GM21723 (cell line): ENCODE results near the gene CAPN1.

Source experiments
- ATAC-seq: cut with Tn5 transposase; IDR thresholded peaks from one replicate; pipeline ENCODE4 v1.9.1; 2021; ENCODE audit warnings: mild to moderate bottlenecking, moderate library complexity; ENCODE audit not compliant: unreplicated experiment

Gene CAPN1

DNA sequence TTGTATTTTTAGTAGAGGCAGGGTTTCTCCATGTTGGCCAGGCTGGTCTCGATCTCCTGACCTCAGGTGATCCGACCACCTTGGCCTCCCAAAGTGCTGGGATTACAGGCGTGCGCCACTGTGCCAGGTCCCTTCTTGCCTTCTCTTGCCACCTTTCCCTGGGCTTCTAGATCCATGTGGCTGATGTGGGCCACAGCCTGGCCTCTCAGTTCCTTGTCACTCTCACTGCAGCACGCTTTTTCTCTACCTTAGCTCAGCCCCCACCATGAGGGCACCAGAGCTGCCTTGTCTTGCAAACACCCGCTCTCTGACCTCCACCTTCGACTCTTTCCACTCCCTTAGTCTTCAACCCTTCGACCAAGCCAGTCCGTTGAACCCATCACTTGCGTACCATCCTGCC is 7.5 kb downstream of the CAPN1 start:
- ATAC-seq = no peak

DNA sequence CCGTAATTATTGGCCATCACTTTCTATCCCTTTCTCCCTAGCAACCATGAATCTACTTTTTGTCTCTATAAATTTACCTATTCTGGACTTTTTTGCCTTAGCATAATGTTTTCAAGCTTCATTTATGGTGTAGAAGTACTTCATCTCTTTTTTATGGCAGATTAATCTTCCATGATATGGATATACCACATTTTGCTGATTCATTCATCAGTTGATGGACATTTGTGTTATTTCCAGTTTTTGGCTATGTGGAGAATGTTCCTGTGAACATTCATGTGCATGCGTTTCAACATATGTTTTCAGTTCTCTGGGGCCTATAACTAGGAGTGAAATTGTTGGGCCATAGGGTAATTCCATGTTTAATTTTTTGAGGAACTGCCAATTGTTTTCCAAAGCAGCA is 12.8 kb downstream of the CAPN1 start:
- ATAC-seq = no peak

DNA sequence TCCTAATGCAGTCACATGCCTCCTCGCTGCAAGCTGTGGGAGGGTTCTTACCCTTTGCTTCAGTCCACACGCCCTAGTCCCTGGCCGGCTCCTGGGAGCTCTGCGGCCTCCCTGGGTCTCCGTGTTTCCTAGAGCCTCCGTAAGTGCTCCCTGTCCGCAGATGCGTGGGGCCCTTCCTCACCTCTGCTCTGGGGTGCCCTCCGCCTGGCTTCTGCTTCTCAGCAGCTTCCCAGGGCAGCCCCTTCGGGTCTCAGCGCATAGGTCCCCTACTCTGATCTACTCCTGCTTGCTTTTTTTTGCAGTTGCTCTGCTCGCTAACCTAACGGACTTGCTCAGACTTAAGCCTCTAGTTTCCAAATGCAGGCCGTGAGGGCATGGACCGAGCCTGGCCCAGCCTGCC is 22.4 kb downstream of the CAPN1 start:
- no peak for ATAC-seq

DNA sequence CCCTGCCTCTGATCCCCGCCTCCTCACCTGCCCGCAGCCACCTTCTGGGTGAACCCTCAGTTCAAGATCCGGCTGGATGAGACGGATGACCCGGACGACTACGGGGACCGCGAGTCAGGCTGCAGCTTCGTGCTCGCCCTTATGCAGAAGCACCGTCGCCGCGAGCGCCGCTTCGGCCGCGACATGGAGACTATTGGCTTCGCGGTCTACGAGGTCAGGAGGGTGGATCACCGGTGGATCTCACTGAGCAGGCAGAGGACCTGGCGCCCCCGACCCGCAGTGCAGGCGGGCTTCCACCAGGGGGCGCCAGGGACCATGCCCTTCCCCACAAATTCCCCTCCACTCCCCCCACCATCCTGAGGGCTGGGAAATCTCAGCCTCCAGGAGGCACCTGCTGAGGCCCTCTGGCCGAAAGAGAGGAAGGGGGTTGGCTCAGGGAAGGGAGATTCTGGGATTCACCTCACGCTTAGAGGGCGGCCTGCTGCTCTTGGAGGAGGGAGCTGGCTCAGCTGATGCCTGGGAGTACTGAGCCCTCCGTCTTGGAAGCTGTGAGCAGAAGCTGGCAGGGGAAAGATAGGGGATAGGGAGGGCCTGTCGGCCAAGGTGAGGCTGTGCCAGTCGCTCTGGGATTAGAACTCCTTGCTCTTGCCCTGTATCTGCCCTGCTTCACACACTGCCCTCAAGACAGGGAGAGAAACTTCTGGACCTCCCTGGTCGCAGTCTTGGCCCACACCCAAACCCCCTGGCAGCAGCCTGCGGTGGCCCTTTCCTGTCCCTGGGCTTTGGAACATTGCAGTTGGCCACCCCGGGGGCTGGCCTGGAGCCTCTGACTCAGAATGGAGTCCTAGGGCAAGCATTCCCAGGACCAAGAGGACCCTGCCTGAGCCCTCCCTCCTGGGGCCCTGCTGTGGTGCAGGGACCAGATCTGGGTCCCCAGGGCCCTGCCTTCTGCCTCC is 23.2 kb downstream of the CAPN1 start:
- ATAC-seq = no peak

DNA sequence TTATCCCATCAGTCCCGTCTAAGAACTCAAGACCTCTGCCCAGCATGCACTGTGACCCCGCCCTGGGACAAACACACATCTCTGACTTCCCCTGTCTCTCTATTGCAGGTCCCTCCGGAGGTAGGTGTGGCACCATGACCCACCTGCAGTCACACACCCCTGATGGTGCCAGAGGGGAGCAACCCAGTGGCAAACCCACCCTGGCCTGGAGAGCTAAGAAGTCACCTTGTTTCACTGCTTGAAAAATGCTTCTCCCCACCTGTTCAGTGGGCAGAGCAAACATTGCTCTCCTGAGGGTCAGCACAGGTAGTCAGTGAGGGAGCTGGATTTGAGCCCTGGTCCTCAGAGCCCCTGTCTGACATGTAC is 23.9 kb downstream of the CAPN1 start:
- ATAC-seq = no peak

DNA sequence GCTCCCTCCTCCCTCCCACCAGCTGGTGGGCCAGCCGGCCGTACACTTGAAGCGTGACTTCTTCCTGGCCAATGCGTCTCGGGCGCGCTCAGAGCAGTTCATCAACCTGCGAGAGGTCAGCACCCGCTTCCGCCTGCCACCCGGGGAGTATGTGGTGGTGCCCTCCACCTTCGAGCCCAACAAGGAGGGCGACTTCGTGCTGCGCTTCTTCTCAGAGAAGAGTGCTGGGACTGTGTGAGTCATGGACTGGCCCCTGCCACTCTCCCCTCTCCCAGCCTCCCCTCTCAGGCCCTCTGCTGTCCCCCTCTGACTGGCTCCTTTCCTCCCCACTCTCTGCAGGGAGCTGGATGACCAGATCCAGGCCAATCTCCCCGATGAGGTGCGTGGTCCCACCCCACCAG is 24.7 kb downstream of the CAPN1 start:
- ATAC-seq = no peak

DNA sequence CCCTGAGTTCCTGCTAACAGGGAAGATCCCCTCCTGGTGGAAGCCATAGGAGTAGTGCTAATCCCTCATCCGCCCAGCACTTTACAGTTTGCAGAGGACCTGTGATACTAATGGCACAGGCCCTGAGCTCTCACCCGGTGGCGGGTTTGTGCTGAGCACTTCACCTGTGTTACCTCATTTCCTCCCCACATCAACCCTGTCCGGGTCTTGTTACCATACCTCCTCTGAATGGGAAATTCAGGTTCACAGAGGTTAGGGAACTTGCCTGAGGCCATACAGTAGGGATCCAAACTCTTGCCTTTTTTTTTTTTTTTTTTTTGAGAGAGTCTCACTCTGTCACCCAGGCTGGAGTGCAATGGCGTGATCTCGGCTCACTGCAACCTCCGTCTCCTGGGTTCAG is 25.2 kb downstream of the CAPN1 start:
- no peak for ATAC-seq

DNA sequence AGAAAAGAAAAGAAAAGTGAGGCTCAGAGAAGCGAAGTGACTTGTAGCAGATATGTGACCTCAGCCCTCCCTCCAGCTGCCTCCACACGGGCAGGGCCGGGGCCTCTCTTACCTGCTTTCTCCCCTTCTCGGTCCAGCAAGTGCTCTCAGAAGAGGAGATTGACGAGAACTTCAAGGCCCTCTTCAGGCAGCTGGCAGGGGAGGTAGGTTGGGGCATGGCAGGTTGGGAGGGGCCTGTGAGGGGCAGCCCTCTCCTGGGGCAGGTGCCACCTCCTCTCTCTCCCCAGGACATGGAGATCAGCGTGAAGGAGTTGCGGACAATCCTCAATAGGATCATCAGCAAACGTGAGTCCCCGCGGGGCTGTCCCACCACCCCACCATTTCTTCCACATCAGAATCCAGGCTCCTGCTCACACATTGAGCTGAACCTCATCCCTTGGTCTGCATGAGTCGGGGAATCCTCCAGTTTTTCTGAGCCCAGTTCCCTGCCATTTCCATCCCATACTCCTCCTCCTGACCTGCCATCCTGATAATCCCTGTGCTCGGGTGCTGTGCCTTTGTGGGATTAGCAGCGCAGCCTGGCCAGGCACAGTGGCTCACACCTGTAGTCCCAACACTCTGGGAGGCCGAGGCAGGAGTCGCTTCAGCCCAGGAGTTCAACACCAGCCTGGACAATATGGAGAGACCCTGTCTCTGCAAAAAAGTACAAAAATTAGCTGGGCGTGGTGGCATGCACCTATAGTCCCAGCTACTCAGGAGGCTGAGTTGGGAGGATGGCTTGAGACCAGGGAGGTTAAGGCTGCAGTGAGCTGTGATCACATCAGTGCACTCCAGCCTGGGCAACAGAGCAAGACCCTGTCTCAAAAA is 26.4 kb downstream of the CAPN1 start:
- ATAC-seq = no peak

DNA sequence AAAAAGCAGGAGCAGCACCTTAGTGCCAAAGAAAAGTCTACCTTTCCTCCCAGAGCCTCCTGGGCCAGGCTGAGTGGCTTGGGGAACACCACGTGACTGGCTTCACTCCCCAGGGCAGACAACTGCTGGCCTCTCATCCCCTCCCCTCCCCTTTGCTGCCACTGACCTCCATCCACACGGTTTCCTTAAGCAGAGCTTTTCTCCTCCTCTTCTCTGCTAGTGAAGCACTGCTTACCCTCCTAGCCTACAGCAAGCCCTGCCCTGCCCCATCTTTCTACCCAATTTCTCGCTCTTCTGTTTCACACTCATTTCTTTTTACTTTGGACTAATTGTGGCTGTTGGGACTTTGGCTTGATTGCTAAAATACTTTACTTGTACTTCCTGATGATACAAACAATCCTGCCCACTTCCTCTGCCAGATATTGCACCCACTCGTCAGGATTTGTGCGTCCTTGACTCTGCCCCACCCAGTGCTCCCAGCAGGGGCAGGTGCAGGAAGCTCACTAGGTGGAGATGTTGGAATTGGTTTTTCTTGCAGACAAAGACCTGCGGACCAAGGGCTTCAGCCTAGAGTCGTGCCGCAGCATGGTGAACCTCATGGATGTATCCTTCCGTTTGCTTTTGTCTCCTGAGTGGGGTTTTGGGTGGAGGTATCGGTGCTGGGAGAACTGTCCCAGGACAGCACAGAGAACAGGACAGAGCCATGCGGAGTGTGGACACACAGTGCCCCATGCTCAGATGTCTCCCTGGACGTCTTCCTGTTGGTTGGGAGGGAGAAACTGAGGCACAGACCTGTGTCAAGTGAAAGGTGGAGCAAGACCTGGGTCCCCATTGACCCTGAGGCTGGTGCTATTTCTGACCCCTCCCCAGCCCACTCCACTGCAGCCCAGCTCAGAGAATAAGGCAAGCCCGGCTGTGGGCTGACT is 27.3 kb downstream of the CAPN1 start:
- no peak for ATAC-seq

DNA sequence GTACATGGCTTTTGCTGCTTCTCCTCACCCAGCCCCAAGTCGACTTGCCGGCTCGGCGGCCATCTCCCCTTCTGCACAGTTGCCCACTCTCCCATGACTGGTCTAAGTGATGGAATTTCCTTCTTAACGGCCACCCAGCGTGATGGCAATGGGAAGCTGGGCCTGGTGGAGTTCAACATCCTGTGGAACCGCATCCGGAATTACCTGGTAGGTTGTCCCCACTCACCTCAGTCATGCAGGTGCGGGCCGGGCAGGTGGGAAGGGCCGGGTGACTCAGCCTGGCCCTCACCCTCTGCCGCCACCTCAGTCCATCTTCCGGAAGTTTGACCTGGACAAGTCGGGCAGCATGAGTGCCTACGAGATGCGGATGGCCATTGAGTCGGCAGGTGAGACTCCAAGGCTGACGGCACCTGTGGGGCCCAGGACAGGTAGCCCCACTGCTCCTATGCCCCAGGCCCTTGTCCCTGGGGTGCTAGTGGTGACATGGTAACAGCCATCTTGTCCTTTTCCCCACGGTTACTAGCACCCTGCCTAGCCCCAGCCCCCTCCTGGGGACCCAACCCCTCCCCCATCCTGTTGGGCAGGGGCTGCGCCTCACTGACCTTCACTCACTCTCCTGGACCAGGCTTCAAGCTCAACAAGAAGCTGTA is 28.1 kb downstream of the CAPN1 start:
- no peak for ATAC-seq

DNA sequence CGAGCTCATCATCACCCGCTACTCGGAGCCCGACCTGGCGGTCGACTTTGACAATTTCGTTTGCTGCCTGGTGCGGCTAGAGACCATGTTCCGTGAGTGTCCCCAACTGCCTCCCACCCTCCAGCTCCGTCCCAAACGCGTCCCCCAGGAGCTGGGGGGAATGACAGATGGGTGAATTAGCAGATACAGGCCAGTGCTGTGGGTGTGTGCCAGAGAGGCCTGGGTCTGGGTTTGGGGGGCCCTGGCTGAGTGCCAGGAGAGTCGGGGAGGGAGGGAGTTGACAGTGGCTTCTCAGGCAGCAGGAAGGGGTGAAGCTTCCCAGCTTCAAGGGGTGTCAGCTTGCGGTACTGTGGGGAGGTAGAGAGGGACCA is 28.6 kb downstream of the CAPN1 start:
- ATAC-seq = no peak

DNA sequence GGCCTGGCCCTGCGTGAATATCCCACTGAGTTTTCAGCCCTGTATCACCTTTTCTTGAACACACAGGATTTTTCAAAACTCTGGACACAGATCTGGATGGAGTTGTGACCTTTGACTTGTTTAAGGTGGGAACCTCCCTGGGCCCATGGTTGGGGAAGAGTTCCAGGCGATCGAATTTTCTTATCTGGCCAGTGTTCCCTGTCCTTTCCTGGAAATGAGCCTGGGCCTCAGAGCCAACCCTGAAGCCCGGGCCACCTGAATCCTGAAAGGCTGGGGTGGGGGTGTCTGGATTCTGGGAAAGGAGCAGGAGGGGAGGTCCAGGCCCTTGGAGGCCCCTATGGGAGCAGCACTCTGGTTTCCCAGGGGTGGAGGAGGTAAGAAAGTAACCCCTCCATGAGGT is 29.0 kb downstream of the CAPN1 start:
- no peak for ATAC-seq

DNA sequence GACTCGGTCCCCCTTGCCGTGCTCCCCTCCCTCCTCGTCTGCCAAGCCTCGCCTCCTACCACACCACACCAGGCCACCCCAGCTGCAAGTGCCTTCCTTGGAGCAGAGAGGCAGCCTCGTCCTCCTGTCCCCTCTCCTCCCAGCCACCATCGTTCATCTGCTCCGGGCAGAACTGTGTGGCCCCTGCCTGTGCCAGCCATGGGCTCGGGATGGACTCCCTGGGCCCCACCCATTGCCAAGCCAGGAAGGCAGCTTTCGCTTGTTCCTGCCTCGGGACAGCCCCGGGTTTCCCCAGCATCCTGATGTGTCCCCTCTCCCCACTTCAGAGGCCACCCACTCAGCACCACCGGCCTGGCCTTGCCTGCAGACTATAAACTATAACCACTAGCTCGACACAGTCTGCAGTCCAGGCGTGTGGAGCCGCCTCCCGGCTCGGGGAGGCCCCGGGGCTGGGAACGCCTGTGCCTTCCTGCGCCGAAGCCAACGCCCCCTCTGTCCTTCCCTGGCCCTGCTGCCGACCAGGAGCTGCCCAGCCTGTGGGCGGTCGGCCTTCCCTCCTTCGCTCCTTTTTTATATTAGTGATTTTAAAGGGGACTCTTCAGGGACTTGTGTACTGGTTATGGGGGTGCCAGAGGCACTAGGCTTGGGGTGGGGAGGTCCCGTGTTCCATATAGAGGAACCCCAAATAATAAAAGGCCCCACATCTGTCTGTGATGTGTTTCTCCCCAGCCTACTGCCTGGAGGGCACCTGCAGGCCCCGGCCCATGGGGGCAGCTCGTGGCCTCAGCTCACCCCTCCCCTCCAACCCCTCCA is 29.8 kb downstream of the CAPN1 start:
- no peak for ATAC-seq

DNA sequence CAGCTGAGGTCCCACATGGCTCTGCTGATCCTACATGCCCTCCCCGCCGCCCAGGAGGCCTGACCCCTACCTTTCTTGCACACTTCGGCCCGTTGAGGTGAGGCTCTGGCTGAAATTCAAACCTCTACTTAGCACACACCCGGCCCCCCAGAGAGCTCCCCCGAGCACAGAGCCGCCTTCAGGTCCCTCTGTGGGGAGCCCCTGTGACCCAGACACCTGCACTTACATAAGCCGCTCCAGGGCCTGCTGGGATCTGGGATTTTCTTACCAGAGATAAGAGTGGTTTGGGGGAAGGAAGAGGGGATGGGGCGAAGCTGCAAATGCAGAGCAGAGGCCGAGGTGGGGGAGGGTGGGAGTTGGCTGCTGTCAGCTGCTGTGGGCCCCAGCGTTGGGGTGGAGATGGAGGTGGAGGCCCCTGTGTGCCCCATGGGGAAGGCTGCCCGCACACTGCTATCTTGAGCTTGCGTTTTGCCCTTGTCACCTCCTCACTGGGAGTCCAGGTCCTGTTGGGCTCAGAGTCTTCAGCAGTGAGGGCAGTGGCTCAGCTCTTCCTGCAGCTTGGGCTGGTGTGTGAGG is 30.6 kb downstream of the CAPN1 start:
- ATAC-seq = no peak

DNA sequence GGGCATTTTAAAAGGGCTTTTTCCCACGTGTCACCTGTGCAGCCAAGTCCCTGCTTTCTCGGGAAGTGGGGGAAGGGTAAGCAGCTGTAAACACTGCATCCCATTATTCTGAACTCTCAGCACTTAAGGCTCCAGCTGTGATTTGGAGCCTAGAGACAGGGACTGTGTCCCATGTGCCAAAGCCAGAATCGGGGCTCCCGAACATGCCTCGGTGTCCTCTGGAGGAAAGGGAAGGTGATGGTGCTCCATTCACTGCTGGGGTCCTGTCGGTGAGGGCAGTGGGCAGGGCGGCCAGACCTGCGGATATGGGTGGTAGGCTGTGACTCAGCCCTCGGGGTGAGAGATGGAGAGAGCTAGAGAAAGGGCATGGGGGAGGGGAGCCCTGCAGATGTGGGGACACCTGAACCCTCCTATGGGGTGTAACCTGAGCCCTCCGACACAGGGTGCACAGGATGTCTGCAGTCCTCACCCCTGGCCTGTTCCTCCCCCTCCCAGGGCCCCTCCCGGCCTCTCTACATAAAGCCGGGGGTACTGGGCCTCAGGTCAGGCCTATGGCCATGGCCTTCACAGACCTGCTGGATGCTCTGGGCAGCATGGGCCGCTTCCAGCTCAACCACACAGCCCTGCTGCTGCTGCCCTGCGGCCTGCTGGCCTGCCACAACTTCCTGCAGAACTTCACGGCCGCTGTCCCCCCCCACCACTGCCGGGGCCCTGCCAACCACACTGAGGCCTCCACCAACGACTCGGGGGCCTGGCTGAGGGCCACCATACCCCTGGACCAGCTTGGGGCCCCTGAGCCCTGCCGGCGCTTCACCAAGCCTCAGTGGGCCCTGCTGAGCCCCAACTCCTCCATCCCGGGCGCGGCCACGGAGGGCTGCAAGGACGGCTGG is 31.8 kb downstream of the CAPN1 start:
- ATAC-seq = no peak

DNA sequence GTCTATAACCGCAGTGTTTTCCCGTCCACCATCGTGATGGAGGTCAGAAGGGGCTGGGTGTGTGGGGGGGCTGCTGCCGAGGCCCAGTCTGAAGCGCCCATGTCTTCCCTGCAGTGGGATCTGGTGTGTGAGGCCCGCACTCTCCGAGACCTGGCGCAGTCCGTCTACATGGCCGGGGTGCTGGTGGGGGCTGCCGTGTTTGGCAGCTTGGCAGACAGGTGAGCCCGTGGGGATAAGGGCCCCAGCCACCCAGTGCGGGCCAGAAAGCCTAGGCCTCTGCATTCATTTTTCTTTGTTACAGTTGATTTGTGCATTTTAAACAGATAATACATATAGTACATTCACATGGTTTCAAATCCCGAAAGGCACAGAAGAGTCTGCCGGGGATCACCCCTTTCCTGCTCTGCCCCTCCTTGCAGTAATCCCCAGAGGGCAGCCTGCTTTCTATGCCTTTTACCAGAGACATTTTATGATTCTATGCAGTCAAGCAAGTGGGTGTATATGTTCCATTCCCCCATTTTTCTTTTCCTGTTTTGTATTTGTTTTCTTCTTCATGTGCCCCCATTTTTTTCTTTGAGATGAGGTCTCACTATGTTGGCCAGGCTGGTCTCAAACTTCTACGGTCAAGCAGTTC is 32.6 kb downstream of the CAPN1 start:
- ATAC-seq = no peak

DNA sequence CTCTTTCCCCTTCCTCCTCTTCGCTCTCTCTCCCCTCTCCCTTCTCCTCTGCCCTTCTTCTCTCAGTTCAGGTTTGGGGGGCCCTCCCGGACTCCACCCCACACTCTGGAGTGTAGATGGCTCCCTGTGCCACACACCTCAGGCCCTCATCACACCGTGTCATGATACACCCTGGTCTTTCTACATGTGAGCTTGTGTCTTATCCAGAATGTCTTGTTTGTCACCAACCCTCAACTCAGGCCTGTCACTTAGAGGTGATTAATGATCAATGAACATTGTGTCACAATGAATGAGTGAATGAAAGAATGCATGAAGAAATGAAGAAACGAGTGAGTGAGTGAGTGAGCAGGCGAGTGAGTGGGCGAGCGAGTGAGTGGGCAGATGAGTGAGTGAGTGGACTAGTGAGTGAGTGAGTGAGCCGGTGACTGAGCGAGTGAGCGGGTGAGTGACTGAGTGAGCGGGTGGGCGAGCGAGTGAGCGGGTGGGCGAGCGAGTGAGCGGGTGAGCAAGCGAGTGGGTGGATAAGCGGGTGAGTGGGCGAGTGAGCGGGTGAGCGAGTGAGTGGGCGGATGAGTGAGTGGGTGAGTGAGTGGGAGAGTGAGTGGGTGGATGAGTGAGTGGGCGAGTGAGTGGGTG is 33.8 kb downstream of the CAPN1 start:
- ATAC-seq = no peak
